Activated naive CD8-positive, alpha-beta T cell treated with anti-CD3 and anti-CD28 coated beads, Interleukin-2, amount 10 ng/mL, durations not matched to agents 7 days and 5 days (primary cell): Measurements from ENCODE around the gene DDOST. TPM values are rescaled to one million over a fixed set of nuclear protein-coding genes. Genes with fewer than 3 reads are reported as not detected.
"Not testable (repeated sequence)": the region's sequence is repeated elsewhere in the genome, so short reads cannot be mapped to it uniquely, and the experiment has no call there.

ENCODE experiments used
- ATAC-seq: fragments of 150-1000 bp; cut with Tn5 transposase; one replicate; pipeline ENCODE4 v1.10.0; 2021; ENCODE audit warnings: low read depth, moderate library complexity
- POLR2A ChIA-PET: fragments of 350-600 bp; sonication (Branson Sonifier 250); formaldehyde crosslinking; loops from one replicate; lab custom pipeline; 2021; ENCODE audit warnings: antibody characterized with exemption; lab: Charles Lee
- DNase-seq: peaks from one replicate; pipeline ENCODE4 v3.0.0; 2021
- H3K27ac Mint-ChIP-seq: one replicate; pipeline ENCODE4 v1.8.0; 2022; ENCODE audit warnings: mild to moderate bottlenecking, mixed read lengths
- H3K27me3 Mint-ChIP-seq: one replicate; pipeline ENCODE4 v1.8.0; 2022; ENCODE audit warnings: mild to moderate bottlenecking, moderate library complexity, mixed read lengths
- H3K36me3 Mint-ChIP-seq: one replicate; pipeline ENCODE4 v1.8.0; 2021; ENCODE audit warnings: mild to moderate bottlenecking, mixed read lengths
- H3K4me1 Mint-ChIP-seq: one replicate; pipeline ENCODE4 v1.8.0; 2021; ENCODE audit warnings: mixed read lengths
- H3K4me3 Mint-ChIP-seq: one replicate; pipeline ENCODE4 v1.8.0; 2022; ENCODE audit warnings: mild to moderate bottlenecking, moderate library complexity, mixed read lengths
- H3K9me3 Mint-ChIP-seq: one replicate; pipeline ENCODE4 v1.8.0; 2021; ENCODE audit warnings: mixed read lengths
- total RNA-seq, 2 experiments: library from RNA; stranded (reverse); gene quantifications; one replicate each; pipeline ENCODE4 v1.2.3, GENCODE V29; 2021

Gene DDOST
- total RNA-seq, 2 experiments from 2014 or later: 131 to 134 TPM

DNA sequence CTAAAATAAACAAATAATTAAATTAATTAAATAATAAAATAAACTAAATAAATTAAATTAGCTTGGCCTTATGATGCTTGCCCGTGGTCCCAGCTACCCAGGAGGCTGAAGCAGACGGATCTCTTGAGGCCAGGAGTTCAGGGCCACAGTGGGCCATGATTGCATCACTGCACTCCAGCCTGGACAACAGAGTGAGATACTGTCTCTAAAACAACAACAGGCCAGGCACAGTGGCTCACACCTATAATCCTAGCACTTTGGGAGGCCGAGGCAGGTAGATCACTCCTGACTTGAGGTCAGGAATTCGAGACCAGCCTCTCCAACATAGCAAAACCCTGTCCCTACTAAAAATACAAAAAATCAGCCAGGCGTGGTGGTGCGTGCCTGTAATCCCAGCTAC lies 40.2 kb downstream of the DDOST start:
- no peaks in the 10 kb centered on the region for H3K36me3 Mint-ChIP-seq
- ATAC-seq (no peak), DNase-seq (no peak)
- peaks cover 3% of the 10 kb centered on the region for H3K27me3 Mint-ChIP-seq
- no peaks in the 10 kb centered on the region for H3K4me1 Mint-ChIP-seq
- H3K27ac Mint-ChIP-seq: no peak overlapping the region
- POLR2A ChIA-PET: no interaction called here
- H3K9me3 Mint-ChIP-seq: no peaks in the 10 kb centered on the region
- no peak overlapping the region for H3K4me3 Mint-ChIP-seq

- POLR2A ChIA-PET: no interaction called here
- Mint-ChIP-seq H3K9me3 (no peaks in the 10 kb centered on the region), H3K27me3 (no peaks in the 10 kb centered on the region), H3K27ac (no peak overlapping the region), H3K4me3 (no peak overlapping the region), H3K36me3 (no peaks in the 10 kb centered on the region), H3K4me1 (no peaks in the 10 kb centered on the region)
- no peak for ATAC-seq
- DNase-seq: no peak
These were observed 41.2 kb downstream of the DDOST start for GRCh38 chr1:20619999-20620398.

DNA sequence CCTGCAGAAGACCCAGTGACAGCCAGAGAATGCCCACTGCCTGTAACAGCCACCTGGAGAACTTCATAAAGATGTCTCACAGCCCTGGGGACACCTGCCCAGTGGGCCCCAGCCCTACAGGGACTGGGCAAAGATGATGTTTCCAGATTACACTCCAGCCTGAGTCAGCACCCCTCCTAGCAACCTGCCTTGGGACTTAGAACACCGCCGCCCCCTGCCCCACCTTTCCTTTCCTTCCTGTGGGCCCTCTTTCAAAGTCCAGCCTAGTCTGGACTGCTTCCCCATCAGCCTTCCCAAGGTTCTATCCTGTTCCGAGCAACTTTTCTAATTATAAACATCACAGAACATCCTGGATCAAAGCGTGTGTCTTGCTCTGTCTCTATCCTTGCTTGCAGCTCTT lies 42.6 kb downstream of the DDOST start:
- ATAC-seq: no peak
- POLR2A ChIA-PET: no interaction called here
- H3K4me3 Mint-ChIP-seq: no peak overlapping the region

GRCh38 chr1:20616847-20617487 lies 44.2 kb downstream of the DDOST start:
- Mint-ChIP-seq H3K36me3 (no peaks in the 10 kb centered on the region), H3K9me3 (no peaks in the 10 kb centered on the region), H3K27me3 (no peaks in the 10 kb centered on the region), H3K27ac (no peak overlapping the region), H3K4me1 (no peaks in the 10 kb centered on the region), H3K4me3 (no peak overlapping the region)
- POLR2A ChIA-PET: no interaction called here
- no peak for DNase-seq
- ATAC-seq: no peak

More for the DNA sequence above, 42.6 kb downstream of the DDOST start:
- no peaks in the 10 kb centered on the region for H3K36me3 Mint-ChIP-seq
- no peaks in the 10 kb centered on the region for H3K27me3 Mint-ChIP-seq
- H3K9me3 Mint-ChIP-seq: no peaks in the 10 kb centered on the region
- H3K4me1 Mint-ChIP-seq: no peaks in the 10 kb centered on the region
- no peak overlapping the region for H3K27ac Mint-ChIP-seq
- no peak for DNase-seq

DNA sequence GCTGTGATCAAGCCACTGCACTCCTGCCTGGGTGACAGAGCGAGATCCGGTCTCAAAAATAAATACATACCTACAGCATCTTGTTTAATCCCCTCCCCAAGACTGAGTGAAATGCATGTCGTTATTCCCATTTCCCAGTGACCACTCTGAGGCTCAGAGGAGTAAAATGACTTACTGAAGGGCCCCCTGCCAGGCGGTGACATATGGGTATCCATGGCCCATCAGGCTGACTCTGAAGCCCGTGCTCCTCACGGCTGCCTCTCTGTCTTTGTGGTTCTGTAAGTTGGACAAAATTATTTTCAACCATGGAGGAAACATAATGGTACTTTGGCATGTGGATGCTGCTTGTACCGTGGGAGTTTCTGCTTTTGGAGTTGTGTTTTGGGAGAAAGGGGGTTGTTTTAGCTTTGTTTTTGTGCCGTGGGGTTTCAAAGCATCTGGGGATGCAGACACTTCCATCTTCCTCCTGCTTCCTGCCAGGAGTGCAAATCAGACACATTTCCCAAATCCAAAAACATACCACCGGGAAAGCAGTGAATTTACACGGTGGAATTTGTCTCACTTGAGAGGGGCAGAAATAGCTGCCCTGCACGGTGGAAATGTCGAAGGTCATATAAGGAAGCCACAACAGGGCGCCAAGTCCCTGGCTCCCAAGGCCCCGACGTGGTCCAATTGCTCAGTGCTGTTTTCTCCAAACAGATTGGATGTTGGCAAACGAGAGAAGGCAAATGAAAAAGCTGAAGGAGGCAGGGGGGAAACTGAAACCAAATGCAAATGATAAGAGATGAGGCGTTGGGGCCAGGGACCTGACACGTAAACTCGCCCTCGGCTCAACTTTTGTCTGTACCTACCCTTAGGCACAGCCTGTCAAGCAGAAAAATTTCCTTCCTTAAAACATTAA lies 45.0 kb downstream of the DDOST start:
- DNase-seq (no peak), ATAC-seq (no peak)
- H3K36me3 Mint-ChIP-seq: no peaks in the 10 kb centered on the region
- H3K4me1 Mint-ChIP-seq: no peaks in the 10 kb centered on the region
- no peak overlapping the region for H3K4me3 Mint-ChIP-seq
- no peak overlapping the region for H3K27ac Mint-ChIP-seq
- no peaks in the 10 kb centered on the region for H3K9me3 Mint-ChIP-seq
- no peaks in the 10 kb centered on the region for H3K27me3 Mint-ChIP-seq
- POLR2A ChIA-PET: no interaction called here

DNA sequence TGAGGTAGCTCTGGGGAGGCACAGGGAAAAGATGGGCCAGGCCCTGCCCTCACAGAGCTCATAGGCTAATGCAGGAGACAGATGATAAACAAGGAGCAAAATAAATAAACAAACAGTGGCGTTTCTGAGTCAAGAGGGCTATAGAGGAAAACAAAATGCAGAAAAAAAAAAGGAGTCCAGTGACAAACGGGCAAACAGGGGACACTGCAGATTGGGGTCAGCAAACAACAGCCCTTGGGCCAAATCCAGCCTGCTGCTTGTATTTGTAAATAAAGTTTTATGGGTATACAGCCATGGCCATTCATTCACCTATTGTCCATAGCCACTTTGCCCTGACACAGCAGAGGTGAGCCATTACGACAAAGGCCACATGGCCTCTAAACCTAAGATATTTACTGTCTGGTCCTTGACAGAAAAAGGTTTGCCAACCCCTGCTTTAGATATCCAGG lies 47.0 kb downstream of the DDOST start:
- POLR2A ChIA-PET: no interaction called here

GRCh38 chr1:20612221-20612746 lies 48.9 kb downstream of the DDOST start:
- H3K27ac Mint-ChIP-seq: no peak overlapping the region
- H3K27me3 Mint-ChIP-seq: peaks cover 3% of the 10 kb centered on the region
- no peak overlapping the region for H3K4me3 Mint-ChIP-seq
- H3K4me1 Mint-ChIP-seq: no peaks in the 10 kb centered on the region
- ATAC-seq (no peak), DNase-seq (no peak)
- POLR2A ChIA-PET: interaction anchor here (0.7 kb wide), 1 partner anchor 60 kb away, joined by 3 read pairs; the partner anchor contains the start of gene FAM43B
- no peaks in the 10 kb centered on the region for H3K36me3 Mint-ChIP-seq
- H3K9me3 Mint-ChIP-seq: no peaks in the 10 kb centered on the region

More for the DNA sequence above, 47.0 kb downstream of the DDOST start:
- Mint-ChIP-seq H3K9me3 (no peaks in the 10 kb centered on the region), H3K36me3 (no peaks in the 10 kb centered on the region), H3K4me3 (no peak overlapping the region), H3K27ac (no peak overlapping the region), H3K27me3 (peaks cover 2% of the 10 kb centered on the region), H3K4me1 (no peaks in the 10 kb centered on the region)
- DNase-seq (no peak), ATAC-seq (no peak)

DNA sequence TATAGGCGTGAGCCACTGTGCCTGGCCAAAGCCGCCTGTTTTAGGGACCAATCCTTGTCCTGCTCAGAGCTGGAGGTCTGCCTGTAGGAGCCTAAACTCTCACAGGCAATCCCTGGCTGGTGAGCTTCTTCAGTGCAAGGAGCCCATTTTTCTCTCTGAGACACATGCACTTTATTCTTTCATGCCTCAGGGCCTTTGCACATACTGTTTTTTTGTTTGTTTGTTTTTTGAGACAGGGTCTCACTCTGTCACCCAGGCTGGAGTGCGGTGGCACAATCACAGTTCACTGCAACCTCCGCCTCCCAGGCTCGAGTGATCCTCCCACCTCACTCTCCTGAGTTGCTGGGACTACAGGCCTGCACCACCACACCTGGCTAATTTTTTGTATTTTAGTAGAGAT lies 49.5 kb downstream of the DDOST start:
- Mint-ChIP-seq H3K27ac (no peak overlapping the region), H3K9me3 (no peaks in the 10 kb centered on the region), H3K36me3 (no peaks in the 10 kb centered on the region), H3K4me1 (no peaks in the 10 kb centered on the region), H3K4me3 (no peak overlapping the region), H3K27me3 (peaks cover 6% of the 10 kb centered on the region)
- no peak for ATAC-seq
- no peak for DNase-seq
- POLR2A ChIA-PET: no interaction called here

GRCh38 chr1:20610970-20611369 lies 50.2 kb downstream of the DDOST start:
- no peaks in the 10 kb centered on the region for H3K36me3 Mint-ChIP-seq
- no peak for ATAC-seq
- H3K27me3 Mint-ChIP-seq: peaks cover 6% of the 10 kb centered on the region
- no peak overlapping the region for H3K4me3 Mint-ChIP-seq
- POLR2A ChIA-PET: no interaction called here
- H3K9me3 Mint-ChIP-seq: no peaks in the 10 kb centered on the region
- no peaks in the 10 kb centered on the region for H3K4me1 Mint-ChIP-seq
- no peak overlapping the region for H3K27ac Mint-ChIP-seq
- DNase-seq: no peak

GRCh38 chr1:20609541-20609940 lies 51.6 kb downstream of the DDOST start:
- POLR2A ChIA-PET: no interaction called here
- H3K9me3 Mint-ChIP-seq: no peaks in the 10 kb centered on the region
- ATAC-seq (no peak), DNase-seq (no peak)
- H3K27me3 Mint-ChIP-seq: peaks cover 6% of the 10 kb centered on the region
- H3K27ac Mint-ChIP-seq: no peak overlapping the region
- H3K4me3 Mint-ChIP-seq: no peak overlapping the region
- no peaks in the 10 kb centered on the region for H3K4me1 Mint-ChIP-seq
- no peaks in the 10 kb centered on the region for H3K36me3 Mint-ChIP-seq

GRCh38 chr1:20606801-20607570 lies 54.2 kb downstream of the DDOST start:
- H3K27me3 Mint-ChIP-seq, H3K4me3 Mint-ChIP-seq, H3K27ac Mint-ChIP-seq, DNase-seq, H3K9me3 Mint-ChIP-seq, POLR2A ChIA-PET, ATAC-seq, H3K4me1 Mint-ChIP-seq, H3K36me3 Mint-ChIP-seq: not testable (repeated sequence)

- H3K9me3 Mint-ChIP-seq: no peaks in the 10 kb centered on the region
- no peak for DNase-seq
- no peak for ATAC-seq
- POLR2A ChIA-PET: no interaction called here
- H3K4me3 Mint-ChIP-seq: no peak overlapping the region
- no peaks in the 10 kb centered on the region for H3K36me3 Mint-ChIP-seq
- peaks cover 4% of the 10 kb centered on the region for H3K27me3 Mint-ChIP-seq
- H3K27ac Mint-ChIP-seq: no peak overlapping the region
- no peaks in the 10 kb centered on the region for H3K4me1 Mint-ChIP-seq
These were observed 56.5 kb downstream of the DDOST start for GRCh38 chr1:20604678-20605077.
